Stimulated activated CD8-positive, alpha-beta memory T cell treated with anti-CD3 and anti-CD28 coated beads, Interleukin-12 subunit alpha, Interleukin-12 subunit beta, amount 100 ng/mL, for 4 hours (primary cell): ENCODE data around the gene TMEM11.
A peak's percentile ranks its signal among the peaks of the same experiment; 100 is the strongest.

ENCODE experiments used
- DNase-seq: peaks from one replicate; pipeline ENCODE4 v3.0.0-alpha.2; 2020; ENCODE audit warnings: low read depth

Gene TMEM11, protein sequence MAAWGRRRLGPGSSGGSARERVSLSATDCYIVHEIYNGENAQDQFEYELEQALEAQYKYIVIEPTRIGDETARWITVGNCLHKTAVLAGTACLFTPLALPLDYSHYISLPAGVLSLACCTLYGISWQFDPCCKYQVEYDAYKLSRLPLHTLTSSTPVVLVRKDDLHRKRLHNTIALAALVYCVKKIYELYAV

DNA sequence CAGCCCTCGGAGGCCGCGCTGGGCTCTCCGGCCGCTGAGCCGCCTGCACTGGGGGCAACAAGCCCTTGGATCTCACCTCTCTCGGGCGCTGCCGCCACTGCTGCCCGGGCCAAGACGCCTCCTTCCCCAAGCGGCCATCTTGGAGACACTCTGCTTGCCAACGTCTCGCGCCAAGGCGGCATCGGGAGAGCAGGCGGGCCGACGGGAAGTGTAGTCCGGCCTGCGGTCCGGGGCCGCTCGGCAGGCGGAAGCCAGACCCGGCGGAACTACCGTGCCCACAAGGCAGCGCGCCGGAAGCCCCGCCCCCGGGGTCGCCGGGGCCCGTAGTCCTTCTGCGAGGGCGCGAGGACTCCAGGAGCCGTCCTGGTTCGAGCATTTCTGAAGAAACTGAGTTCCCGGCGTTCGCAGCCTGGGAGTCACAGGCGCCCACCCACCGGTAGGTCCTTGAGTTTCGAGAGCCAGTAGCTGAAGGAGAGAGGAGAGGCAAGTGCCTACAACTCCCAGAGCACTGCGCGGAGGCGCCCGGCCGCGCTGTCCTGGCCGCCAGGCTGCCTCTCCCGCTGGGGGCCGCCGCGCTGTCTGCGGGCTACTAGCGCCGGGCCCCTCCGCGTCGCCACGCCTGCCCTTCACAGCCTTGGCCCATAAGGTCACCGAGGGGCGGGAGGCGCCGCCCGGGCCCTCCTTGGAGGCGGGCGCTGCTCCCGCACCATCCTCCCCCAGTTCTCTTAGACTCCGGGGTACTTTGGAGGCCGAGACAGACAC lies at the start of gene TMEM11:
TSS of gene TMEM11 (minus strand) at position 147 of the 762 bp plus-strand sequence. CDS start at position 138, 9 bp downstream.
- peak; percentile 94 for DNase-seq

DNA sequence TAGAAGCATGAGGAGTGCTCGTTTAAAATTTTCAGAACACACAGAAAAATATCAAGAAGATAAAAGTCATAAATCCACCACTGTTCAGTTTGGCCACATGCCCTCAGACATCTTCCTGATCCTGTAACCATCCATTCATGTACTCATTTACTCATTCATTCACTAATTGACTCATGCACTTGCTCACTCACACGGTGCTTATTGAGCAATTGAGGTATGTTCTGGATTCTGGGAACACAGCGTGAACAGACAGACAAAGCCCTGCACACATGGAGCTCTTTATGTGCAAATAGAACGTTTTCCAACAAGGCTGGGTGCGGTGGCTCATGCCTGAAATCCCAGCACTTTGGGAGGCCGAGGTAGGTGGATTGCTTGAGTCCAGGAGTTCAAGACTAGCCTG lies 49.4 kb upstream of the TMEM11 start:
- DNase-seq = no peak

DNA sequence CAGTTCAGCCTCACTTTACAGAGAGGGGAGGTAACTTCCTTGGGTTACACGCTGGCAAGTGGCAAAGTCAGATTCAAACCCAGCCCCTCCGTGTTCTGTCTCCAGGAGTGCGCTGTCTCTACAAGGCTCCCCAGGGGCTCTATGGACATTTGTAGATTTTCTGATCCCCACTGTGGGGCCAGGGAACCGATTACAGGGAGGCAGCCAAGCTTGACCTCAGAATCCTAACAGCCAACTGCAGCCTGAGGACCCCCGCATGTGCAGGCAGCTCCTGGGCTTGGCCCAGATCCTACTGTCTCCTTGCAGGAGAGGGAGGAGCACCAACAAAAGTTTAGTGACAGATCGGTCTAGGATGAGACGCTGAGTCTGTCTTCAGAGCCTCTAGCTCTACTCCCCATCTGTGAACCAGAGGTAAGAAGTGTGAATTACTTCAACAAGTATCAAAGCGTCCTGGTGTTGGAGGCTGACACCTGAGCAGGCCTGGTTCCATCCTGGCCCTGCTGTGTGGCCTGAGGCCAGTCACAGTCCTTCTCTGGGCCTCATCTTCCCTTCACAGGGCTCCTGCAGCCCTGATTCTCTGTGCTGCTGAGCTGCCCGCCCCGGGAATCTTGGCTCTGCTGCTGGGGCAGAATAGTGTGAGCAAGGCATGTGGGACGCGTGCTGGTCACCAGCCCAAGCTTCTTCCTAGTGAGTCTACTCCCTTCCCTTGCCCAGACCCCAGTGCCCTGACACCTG lies 48.5 kb upstream of the TMEM11 start:
- no peak for DNase-seq

DNA sequence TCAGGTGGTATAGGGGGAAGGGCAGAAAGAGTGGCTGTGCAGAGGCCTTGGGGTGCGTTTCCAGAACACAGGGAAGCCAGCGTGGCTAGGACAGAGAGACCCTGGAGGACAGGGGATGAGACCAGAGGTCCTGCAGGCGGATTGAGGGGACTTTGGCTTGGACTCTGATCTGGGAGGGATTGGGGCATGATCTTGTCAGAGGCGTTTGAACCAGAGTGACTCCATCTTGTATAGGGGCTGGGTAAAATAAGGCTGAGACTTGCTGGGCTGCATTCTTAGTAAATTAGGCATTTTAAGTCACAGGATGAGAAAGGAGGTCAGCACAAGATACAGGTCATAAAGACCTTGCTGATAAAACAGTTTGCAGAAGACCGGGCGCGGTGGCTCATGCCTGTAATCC lies 44.6 kb upstream of the TMEM11 start:
- DNase-seq = no peak

DNA sequence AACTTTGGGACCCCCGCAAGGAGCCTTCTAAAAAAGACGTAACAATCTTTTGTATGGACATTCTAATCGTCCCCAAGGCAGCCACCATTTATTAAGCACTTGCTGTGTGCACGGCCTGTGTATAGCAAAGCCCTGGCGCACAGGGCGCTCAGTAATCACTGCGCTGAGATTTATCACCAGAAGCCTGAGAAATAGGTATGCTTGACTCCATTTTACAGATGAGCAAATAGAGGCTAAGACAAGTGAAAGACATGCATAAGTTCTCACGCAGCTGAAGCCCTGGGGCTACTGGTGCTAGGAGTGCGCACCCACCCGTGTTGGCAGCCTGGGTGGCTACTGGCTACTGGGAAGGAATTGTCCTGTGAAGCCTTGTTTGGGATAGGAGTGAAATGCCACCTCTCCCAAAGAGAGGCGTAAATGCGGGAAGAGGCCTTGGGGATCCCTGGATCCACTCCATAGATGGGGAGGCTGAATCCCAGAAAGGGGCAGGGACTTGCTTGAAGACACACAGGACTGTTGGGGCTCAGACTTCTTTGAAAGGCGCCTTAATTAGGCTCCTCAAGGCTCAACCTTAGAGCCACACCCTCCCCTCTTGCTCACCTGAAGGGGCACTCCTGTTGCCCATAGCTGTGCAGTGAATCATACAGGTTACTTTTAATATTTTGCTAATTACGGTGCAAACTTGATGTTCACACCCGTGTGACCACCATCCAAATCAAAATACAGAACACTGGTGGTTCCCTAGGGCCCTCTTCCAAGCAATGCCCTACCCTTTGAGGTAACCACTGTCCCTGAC lies 39.9 kb upstream of the TMEM11 start:
- DNase-seq = no peak

DNA sequence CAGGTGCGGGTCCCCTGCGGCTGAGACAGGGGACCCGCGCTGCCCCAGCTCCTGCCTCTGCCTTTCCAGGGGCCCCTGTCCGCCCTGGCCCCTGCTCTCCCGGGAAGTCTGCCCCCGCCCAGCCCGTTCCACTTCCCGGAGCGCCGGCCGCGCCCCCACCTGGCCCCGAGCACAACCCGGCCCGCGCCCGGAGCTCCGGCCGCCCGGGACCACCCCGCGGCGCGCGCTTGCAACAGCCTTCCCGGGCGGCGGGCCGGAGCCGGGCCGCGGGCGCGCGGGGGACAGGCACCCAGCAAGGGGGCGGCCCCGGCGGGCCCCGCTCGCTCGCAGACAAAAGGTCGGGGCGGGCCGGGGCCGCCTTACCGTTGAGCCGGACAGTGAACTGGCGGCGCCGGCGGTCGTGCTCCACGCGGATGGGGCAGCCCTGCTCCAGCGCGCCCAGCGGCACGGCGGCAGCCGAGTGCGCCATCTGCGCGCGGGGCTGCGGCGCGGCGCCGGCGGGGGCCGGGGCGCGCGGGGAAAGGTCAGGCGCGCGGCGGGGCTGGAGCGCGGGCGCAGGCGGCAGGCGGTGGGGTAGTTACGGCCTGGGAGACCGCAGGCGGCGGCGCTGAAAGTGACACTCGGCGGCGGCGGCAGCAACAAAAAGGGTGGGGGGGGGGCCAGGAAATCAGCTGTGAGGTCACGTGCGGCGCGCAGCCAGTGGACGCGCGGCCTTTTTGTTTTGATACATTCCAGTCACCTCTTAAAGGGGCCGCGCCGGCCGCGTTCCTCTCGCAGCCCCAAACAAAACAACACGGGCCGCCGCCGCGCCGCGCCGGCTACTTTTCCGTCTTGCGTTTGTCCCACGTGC lies 39.1 kb upstream of the TMEM11 start, which contains the start of gene NATD1:
TSS of gene NATD1 (minus strand) at position 615 of the 850 bp plus-strand sequence. CDS start at position 469, 146 bp downstream.
- DNase-seq = peak; percentile 70

DNA sequence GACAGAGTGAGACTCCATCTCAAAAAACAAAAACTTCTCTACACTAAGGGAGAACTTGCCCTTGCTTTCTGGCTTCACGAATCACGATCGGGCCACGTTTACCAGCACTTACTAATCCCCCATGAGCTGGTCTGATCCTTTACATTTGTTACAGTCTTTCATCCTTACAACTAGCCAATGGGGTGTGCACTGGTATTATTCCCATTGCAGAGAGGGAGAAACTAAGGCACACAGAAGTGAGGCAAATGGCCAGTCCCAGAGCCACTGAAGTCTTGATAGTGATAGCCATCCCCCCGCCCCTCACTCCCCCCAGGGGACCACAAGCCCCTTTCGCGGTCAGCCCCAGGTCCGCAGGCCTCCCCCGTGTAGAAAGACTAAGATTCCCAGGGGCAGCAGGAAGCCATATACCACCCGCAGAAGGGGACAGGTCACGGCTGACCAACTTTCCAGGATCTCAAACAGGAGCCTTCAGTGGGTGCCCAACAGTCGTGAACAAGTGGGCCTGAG lies 38.4 kb upstream of the TMEM11 start:
- no peak for DNase-seq

DNA sequence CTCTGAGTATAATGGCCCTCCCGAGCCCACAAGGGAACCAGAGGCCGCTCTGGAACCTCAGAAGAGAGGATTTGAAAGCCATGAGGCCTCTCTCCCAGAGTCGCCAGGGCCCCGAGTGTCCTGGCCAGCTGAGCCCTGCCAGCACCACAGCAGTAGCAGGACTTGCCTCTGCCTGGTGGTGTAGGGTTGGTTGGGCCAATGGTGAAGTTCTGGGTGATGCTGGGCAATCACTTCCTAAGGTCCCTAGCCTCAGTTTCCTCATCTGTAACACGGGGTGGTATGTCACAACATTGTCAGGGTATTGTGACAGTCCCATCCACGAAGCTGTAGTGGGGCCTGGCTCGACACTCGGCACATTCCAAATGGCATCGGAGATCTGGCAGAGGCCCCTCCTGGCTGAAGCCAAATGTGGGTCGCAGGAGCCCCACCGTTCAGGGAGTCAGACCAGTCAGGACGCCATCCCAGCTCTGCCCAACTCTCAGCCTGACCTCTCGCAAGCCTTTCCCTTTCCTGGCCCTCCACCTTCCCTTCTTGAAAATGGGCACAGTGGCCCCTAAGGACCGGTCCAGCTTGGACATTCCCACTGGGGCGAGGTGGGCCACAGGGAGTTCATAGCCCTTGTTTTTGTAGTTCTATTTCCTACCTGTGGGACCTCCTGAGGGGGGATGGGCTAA lies 37.5 kb upstream of the TMEM11 start:
- no peak for DNase-seq

DNA sequence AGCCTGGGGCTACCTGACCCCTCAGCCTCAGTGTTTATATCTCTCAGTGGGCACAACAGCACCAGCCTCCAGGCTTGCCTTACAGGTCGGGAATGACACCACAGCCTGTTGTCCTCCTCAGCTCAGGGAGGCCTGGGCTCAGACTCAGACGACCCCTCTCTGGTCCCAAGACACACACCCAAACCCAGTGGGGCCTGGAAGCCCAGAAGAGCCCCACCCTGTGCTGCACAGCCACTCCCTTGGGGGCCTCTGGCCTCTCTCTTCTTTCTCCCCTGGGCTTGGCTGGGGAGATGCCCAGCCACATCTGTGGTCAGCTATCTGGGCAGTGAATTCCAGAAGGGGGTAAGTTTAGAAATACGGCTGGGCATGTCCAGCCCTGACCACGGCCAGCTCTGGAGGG lies 36.9 kb upstream of the TMEM11 start:
- no peak for DNase-seq

DNA sequence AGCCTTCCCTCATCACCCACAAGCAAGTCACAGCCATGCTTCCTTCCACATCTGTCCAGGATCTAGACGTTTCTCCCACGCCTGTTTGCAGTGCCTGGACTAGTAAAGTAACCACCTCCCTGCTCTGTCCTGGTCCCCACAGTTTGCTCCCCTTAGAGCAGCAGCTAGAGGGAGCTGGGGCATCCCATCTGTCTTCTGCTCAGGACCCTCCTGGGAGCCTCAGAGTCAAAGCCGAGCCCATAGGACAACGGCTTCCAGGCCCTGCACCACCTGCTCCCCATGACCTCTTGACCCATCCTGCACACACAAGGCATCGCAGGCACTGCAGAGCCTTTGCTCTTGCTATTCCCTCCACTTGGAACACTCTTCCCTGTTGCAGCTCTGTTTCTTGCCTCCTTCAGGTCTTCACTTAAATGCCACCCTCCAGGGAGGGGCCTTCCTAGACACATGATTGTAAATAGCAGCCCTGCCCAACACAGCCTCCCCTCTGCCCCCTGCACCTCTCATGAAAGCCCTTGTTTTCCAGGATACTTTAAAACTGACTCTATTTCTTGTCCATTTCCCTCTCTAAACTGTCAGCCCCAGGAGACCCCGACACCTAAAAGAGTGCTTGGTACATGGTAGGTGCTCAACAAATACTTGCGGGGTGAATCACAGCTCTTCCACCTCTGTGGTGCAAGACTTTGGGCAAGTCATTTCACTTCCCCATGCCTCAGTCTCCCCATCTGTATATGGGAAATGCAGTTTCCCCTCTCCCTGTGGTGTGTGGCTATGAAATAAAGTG lies 36.2 kb upstream of the TMEM11 start:
- DNase-seq = no peak

DNA sequence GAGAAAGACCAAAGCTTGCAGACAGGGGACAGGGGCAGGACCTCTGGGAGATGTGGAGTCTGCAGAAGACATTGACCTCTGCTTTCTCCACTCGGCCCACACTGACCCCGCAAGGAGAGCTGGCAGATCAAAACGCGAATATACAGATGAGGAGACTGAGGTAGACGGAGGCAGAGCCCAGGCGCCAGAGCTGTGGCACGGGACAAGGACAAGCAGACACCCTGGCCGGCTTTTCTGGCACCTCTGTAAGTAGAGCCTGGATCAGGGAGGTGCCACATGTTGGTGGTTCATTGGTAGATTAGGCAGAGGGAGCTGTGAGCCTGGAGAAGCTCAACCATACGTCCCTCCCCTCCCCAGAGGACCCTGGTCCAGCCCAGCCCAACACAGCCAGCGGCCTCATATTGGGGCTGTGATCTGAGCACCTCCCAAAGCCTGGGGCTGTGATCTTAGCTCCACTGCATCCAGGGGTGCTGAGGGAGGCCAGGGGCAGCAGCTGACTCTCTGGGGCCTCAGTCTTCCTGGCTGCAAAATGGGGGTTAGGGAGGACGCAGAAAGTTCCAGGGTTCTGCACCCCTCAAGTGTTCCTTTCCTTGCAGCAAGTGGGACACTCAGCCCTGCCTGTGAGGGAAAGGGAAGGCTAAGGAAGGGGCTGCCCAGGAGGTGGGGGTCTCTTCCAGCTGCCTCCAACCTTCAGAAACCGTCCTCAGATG lies 35.3 kb upstream of the TMEM11 start:
- DNase-seq = no peak

DNA sequence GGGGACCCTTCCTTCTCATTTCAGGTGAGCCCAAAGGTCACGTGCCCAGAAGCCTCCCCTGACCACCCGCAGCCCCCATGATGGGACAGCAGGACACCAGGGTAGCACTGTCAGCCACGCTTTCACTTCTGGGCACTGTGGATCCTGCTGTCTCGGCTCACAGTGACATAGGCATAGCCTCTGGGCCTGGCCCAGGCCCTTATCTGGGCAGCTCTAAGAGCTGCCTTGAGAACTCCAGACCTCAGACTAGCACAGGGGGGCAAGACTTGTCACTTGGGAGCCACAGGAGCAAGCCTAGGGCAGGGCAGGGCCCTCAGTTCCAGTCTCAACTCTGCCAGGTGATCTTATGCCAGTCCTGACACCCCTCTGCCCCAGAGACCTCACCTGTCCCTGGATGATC lies 34.5 kb upstream of the TMEM11 start:
- DNase-seq = no peak

DNA sequence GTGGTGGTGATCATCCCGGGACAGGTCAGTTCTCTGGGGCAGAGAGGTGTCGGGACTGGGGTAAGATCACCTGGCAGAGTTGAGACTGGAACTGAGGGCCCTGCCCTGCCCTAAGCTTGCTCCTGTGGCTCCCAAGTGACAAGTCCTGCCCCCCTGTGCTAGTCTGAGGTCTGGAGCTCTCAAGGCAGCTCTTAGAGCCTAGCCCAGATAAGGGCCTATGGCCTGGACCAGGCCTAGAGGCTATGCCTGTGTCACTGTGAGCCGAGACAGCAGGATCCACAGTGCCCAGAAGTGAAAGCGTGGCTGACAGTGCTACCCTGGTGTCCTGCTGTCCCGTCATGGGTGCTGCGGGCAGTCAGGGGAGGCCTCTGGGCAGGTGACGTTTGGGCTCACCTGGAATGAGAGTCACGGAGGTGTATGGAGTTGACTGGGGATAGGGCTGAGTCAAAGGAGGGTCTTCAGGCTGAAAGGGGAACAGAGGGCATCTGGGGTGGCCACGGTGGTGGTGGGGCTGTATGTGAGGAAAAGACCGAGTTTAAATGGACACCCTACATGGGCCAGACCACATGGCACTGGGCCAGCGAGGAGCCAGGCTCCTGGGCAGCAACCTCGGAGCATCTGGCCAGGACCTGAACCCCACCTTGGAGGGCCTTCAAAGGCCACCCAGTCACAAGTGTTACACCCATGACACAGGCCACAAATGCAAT lies 33.7 kb upstream of the TMEM11 start:
- DNase-seq = no peak

DNA sequence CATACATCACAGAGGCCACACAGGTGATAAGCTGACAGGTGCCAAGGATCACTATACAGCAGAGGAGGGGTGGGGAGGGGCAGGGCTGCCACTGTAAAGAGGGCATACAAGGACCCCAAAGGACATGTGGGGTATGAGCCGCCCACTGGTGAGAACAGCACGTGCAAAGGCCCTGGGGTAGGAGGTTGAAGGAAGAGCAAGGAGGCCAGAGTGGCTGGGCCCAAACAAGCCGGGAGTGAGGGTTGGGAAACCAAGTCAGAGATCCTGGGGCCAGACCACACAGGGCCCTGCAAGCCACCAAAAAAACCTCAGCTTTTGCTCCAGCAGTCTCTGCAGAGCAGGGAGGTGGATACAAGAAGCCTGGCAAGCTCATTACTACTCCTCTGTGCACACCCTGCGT lies 32.7 kb upstream of the TMEM11 start:
- DNase-seq = no peak

DNA sequence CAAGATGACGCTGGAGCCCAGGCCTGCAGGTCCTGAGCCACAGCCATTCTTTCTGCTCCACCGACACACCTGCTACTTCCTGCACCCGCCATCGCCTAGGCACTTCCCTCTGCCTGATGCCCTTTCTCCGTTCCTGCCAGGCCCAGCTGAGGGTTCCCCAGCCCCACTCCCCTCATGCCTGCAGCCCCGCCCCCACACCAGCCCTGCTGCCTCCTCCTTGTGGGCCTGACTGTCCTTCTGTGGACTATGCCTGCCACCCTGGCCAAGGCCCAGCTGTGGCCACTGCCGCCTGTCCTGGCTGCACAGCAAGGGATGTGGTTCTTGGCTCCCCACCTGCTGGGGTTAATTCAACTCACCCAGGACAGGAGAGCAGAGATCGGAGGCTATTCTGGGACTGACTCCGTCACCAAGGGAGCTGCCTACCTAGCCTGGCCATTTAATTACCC lies 31.7 kb upstream of the TMEM11 start:
- DNase-seq = no peak

DNA sequence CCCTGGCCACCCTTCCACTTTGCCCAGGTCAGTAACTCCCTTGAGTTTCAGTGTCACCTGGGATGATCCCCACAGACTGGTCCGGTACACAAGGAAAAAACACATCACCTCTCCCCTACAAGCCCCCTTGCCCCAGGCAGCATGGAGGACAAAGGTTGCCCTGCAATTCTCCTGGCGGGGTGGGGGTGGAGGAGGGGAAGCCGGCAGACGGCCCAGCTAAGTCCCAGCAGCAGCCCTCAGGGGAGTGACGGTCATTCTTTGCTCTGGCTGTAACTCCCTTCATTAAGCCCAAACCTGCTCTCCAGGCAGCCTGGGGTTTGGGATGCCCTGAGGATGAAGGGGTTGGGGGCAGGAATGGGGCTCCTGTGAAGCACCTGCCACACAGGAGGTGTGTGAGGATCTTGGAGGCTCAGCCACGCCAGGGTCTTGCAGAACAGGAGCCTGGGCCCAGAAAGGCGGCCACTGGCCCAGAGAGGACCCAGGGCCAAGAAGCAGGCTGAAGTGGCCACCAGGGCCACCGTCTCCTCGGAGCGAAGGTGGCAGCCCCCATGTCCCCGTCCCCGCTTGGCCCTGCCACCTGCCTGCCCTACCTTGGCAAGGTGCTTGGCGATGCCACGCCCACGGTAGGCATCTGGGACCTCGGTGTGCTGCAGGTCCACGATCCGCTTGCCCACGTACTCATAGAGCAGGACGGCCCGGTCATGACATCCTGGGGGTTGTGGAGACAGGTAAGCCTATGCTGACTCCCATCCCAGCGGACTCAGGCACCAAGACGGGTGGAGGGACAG lies 29.7 kb upstream of the TMEM11 start:
- no peak for DNase-seq

DNA sequence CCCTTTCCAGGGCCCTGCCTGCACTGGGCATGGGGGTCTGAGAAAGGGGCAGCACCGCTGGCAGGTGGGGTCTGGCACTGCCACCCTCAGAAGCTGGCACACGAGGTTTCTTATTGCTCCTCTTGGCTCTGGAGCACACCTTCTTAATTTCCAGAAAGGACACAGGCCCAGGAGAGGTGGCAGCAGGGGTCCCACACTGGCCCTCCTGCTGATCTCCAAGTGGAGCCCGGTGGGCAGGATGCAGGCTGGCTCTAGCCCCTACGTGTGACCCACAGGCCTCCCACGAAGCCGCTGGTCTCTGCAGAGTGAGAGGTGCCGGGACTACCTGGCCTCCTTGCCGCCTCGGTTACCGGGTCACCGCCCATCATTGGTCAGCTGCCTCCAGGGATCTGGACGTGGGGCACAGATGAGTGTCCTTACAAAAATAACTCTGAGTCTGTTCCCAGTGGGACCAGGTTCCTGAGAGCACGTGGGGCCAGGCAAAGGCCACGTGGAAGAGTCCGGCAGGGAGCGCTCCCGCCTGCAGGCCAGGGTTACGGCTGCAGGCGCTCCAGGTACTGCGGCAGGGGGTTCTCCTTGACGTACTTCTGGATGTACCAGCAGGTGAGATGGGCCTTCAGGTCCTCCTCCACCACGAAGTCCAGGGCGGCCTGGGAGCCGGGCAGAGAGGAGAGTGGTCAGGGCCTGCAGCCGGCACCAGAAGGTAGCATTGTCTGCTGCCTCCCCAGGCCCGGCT lies 29.0 kb upstream of the TMEM11 start:
- no peak for DNase-seq
